Keratinocyte (primary cell): ENCODE data around the gene DYNC1I1. TPM values are rescaled to one million over a fixed set of nuclear protein-coding genes. Genes with fewer than 3 reads are reported as not detected.

ENCODE experiments used
- DNase-seq: peaks from one replicate; pipeline ENCODE4 v3.0.0-alpha.2; 2011; ENCODE audit warnings: low read depth, missing footprints, low spot score
- FAIRE-seq: peaks from 2 replicates; lab custom pipeline; 2011; peaks lifted over from hg19 to GRCh38; lab: Jason Lieb, UNC
- H2AFZ ChIP-seq: 2 replicates; pipeline ENCODE4 v1.6.0; 2012; ENCODE audit warnings: low read length, control low read depth, inconsistent platforms; ENCODE audit not compliant: control insufficient read depth
- H3K27ac ChIP-seq: 2 replicates; pipeline ENCODE4 v1.5.1; 2011; ENCODE audit warnings: low read length; ENCODE audit not compliant: control insufficient read depth, insufficient read depth
- H3K27me3 ChIP-seq: 3 replicates; pipeline ENCODE4 v1.6.0; 2011; ENCODE audit warnings: low read length; ENCODE audit not compliant: control insufficient read depth, insufficient read depth; ENCODE audit errors: extremely low read depth
- H3K36me3 ChIP-seq, 2 experiments: 2 replicates in 1 of 2; 3 replicates in 1 of 2; pipeline ENCODE4 v1.5.1; 2011; ENCODE audit warnings: low read length in 2 of 2, mild to moderate bottlenecking in 1 of 2; ENCODE audit not compliant: control insufficient read depth in 2 of 2, insufficient read depth in 2 of 2; ENCODE audit errors: extremely low read depth in 1 of 2
- H3K4me1 ChIP-seq: 3 replicates; pipeline ENCODE4 v1.5.1; 2011; ENCODE audit warnings: low read length; ENCODE audit not compliant: control insufficient read depth, insufficient read depth; ENCODE audit errors: extremely low read depth
- H3K4me2 ChIP-seq: 3 replicates; pipeline ENCODE4 v1.6.0; 2011; ENCODE audit warnings: low read depth, low read length; ENCODE audit not compliant: control insufficient read depth, insufficient read depth; ENCODE audit errors: extremely low read depth
- H3K4me3 ChIP-seq, 3 experiments: fragments of 200-600 bp in 1 of 3; sonication (generic) in 1 of 3; 2 replicates in 2 of 3; 3 replicates in 1 of 3; pipeline ENCODE4 v1.5.1; 2011 to 2016; ENCODE audit warnings: low read length in 3 of 3, mild to moderate bottlenecking in 3 of 3, control low read depth in 2 of 3, inconsistent platforms in 1 of 3, low read depth in 1 of 3, mixed read lengths in 1 of 3, mixed run types in 1 of 3, moderate library complexity in 1 of 3; ENCODE audit not compliant: control insufficient read depth in 2 of 3, insufficient read depth in 2 of 3; ENCODE audit errors: extremely low read depth in 1 of 3
- H3K79me2 ChIP-seq: 2 replicates; pipeline ENCODE4 v1.6.0; 2012; ENCODE audit warnings: low read length; ENCODE audit not compliant: control insufficient read depth, insufficient read depth
- H3K9ac ChIP-seq: 3 replicates; pipeline ENCODE4 v1.6.0; 2011; ENCODE audit warnings: low read length; ENCODE audit not compliant: control insufficient read depth, insufficient read depth; ENCODE audit errors: extremely low read depth
- H3K9me1 ChIP-seq: 3 replicates; pipeline ENCODE4 v1.6.0; 2011; ENCODE audit warnings: low read length; ENCODE audit not compliant: control insufficient read depth, insufficient read depth; ENCODE audit errors: extremely low read depth
- H3K9me3 ChIP-seq: 2 replicates; pipeline ENCODE4 v1.5.1; 2012; ENCODE audit warnings: low read depth, low read length; ENCODE audit not compliant: control insufficient read depth
- H4K20me1 ChIP-seq: 3 replicates; pipeline ENCODE4 v1.6.0; 2011; ENCODE audit warnings: low read length; ENCODE audit not compliant: control insufficient read depth, insufficient read depth; ENCODE audit errors: extremely low read depth
- EZH2 ChIP-seq: IDR thresholded peaks from one replicate; pipeline ENCODE4 v1.6.1; 2012; ENCODE audit warnings: inconsistent platforms, mild to moderate bottlenecking, low read length, moderate library complexity
- dilution Hi-C: fragments of 300-500 bp; cut with MboI; formaldehyde crosslinking; loops from one replicate; pipeline ENCODE4 v1.7.0; 2020; ENCODE audit warnings: low sequenced_read_pairs; ENCODE audit not compliant: extremely low pct_ligation_motif_present
- polyA plus RNA-seq, 5 experiments: library from polyadenylated mRNA; depleted of rRNA in 3 of 5; stranded (reverse) in 3 of 5; stranded (forward) in 1 of 5; unstranded in 1 of 5; fragments of >200 nt; gene quantifications; 1 replicate in 1 of 5; 2 replicates in 3 of 5; 3 replicates in 1 of 5; pipeline versions ENCODE4 v1.2.1 to v1.2.3, GENCODE V29; 2011 to 2012; ENCODE audit warnings: missing spikeins in 2 of 5, low read depth in 1 of 5, low replicate concordance in 1 of 5
- TF ChIP-seq, protein P1 (sequence below), 3 experiments: IDR thresholded peaks in 1 of 3; conservative IDR thresholded peaks in 1 of 3; optimal IDR thresholded peaks in 1 of 3; 2 replicates in 2 of 3; 3 replicates in 1 of 3; pipeline versions ENCODE3 to v1.5.1; 2011; ENCODE audit warnings: low read length in 3 of 3, mild to moderate bottlenecking in 3 of 3, moderate library complexity in 2 of 3, control low read depth in 1 of 3, inconsistent platforms in 1 of 3; ENCODE audit not compliant: insufficient read depth in 2 of 3; ENCODE audit errors: extremely low read depth in 1 of 3

DYNC1I1 gene
- polyA plus RNA-seq, 1 donor (not counting 4 experiments of a cell fraction or from before 2014, with no cell fraction given), result 0.10 TPM

DNA sequence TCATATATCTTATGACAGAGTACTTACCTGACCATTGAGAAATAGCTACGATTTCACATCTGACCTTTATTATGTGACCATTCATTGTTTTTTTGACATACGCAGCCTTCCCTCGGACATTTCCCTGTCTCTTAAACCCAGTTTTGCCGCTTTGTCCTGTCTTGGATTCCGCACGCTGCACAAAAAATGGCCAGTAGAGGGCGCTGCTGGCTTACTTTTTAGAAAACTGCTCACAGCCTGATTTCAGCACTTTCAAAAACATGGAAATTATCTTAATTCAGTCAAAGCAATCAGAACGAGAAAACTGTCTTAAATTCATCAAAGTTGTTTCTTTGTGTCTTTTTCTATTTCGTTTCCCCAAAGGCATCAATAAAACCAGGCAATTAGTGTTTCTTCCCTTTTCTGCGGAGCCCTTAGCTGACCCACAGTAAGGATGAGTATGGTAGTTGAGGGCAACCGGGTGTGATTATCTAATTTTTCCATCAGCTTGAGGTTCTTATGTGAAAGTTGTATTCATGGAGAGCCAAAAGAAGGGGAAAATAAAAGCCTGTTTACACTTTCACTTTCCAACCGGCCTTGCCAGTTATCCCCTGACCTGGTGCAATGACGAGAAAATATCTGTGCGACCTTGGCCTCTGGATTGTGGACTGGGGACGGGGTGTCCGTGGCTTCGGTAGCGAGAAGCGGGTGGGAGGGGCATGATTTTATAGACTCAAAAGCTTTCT lies 144.4 kb downstream of the DYNC1I1 start:
- dilution Hi-C loops, result loop anchor here (25.0 kb wide), 1 partner anchor 1121 kb away; no protein-coding TSS in a partner anchor
- DNase-seq (peak; percentile 2), FAIRE-seq (peak; percentile 73)
- Histone ChIP-seq H3K4me1 (no peaks in the 10 kb centered on the region), H2AFZ (no peak overlapping the region), H3K9me1 (no peaks in the 10 kb centered on the region), H3K27ac (no peak overlapping the region), H3K9ac (no peak overlapping the region), H3K4me3 (no peak overlapping the region), H4K20me1 (no peaks in the 10 kb centered on the region), H3K4me2 (peak overlapping the region; percentile 49), H3K36me3 (no peaks in the 10 kb centered on the region), H3K9me3 (no peaks in the 10 kb centered on the region), H3K27me3 (no peaks in the 10 kb centered on the region), H3K79me2 (no peaks in the 10 kb centered on the region)
- no peak for TF ChIP-seq EZH2
- TF ChIP-seq, protein P1, sequence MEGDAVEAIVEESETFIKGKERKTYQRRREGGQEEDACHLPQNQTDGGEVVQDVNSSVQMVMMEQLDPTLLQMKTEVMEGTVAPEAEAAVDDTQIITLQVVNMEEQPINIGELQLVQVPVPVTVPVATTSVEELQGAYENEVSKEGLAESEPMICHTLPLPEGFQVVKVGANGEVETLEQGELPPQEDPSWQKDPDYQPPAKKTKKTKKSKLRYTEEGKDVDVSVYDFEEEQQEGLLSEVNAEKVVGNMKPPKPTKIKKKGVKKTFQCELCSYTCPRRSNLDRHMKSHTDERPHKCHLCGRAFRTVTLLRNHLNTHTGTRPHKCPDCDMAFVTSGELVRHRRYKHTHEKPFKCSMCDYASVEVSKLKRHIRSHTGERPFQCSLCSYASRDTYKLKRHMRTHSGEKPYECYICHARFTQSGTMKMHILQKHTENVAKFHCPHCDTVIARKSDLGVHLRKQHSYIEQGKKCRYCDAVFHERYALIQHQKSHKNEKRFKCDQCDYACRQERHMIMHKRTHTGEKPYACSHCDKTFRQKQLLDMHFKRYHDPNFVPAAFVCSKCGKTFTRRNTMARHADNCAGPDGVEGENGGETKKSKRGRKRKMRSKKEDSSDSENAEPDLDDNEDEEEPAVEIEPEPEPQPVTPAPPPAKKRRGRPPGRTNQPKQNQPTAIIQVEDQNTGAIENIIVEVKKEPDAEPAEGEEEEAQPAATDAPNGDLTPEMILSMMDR (optimal IDR thresholded peaks at IDR 0.05 in 1 of 3, IDR thresholded peaks at IDR 0.05 in 1 of 3, conservative IDR thresholded peaks at IDR 0.05 in 1 of 3; ENCODE audit: extremely low read depth in 1 of 3, insufficient read depth in 2 of 3, low read length in 3 of 3), result peak; percentile 69 to 85 (median 72)

DNA sequence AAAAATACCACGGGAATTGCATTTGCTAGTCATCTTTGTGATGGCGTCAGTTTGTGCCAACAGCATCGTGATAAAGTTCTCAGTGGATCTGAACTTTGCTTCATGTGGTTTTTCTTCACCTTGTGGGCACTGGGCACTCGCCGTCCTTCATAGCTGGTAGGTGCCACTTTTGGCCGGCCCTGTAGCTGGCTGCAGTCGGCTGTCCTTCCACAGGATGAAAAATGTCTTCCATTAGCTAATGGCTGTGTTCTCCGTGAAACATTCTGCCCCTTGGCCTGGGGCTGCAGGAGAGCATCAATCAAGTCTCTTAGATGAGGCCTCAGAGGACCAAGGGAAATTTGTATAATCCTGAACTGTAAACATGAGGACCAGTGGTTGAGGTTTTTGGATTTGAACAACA lies 145.3 kb downstream of the DYNC1I1 start:
- no peak for FAIRE-seq
- H3K9me3 ChIP-seq, result no peaks in the 10 kb centered on the region

More for the DNA sequence above, 145.3 kb downstream of the DYNC1I1 start:
- Histone ChIP-seq H3K9ac (no peak overlapping the region), H3K4me2 (no peak overlapping the region), H2AFZ (no peak overlapping the region), H3K36me3 (no peaks in the 10 kb centered on the region), H3K79me2 (no peaks in the 10 kb centered on the region), H3K9me1 (no peaks in the 10 kb centered on the region), H3K4me1 (no peaks in the 10 kb centered on the region), H3K27ac (no peak overlapping the region), H3K27me3 (no peaks in the 10 kb centered on the region), H4K20me1 (no peaks in the 10 kb centered on the region), H3K4me3 (no peak overlapping the region)
- no peak for TF ChIP-seq EZH2
- TF ChIP-seq, protein P1 (optimal IDR thresholded peaks at IDR 0.05 in 1 of 3, IDR thresholded peaks at IDR 0.05 in 1 of 3, conservative IDR thresholded peaks at IDR 0.05 in 1 of 3; ENCODE audit: extremely low read depth in 1 of 3, insufficient read depth in 2 of 3, low read length in 3 of 3), result no peak
- no peak for DNase-seq
- dilution Hi-C loops, result loop anchor here (25.0 kb wide), 1 partner anchor 1120 kb away; no protein-coding TSS in a partner anchor
